Endothelial cell of umbilical vein (primary cell): Measurements from ENCODE around the gene TMEM109. TPM values are rescaled to one million over a fixed set of nuclear protein-coding genes. Genes with fewer than 3 reads are reported as not detected.

Source experiments
- BruUV-seq: library from RNA; stranded (reverse); fragments of 400-500 nt; replicated peaks from 2 replicates; lab custom pipeline; 2021; lab: Mats Ljungman, UMichigan
- CTCF ChIA-PET: fragments of 300-600, 350-600 bp; sonication (Branson Sonifier 250); formaldehyde crosslinking; loops from one replicate; lab custom pipeline; 2021; ENCODE audit warnings: antibody characterized with exemption, inconsistent platforms; lab: Charles Lee
- POLR2A ChIA-PET: fragments of 300-600, 350-600 bp; sonication (Branson Sonifier 250); formaldehyde crosslinking; loops from one replicate; lab custom pipeline; 2021; ENCODE audit warnings: antibody characterized with exemption, inconsistent platforms; lab: Charles Lee
- DNase-seq: peaks from one replicate; pipeline ENCODE4 v3.0.0-alpha.2; 2011; ENCODE audit warnings: low read depth, low spot score
- FAIRE-seq: peaks from 2 replicates; lab custom pipeline; 2011; peaks lifted over from hg19 to GRCh38; lab: Jason Lieb, UNC
- H2AFZ ChIP-seq: 2 replicates; pipeline ENCODE4 v1.6.0; 2012; ENCODE audit warnings: low read depth, low read length, control low read depth, inconsistent platforms
- H3K27ac ChIP-seq: 2 replicates; pipeline ENCODE4 v1.5.1; 2011; ENCODE audit warnings: low read depth, mild to moderate bottlenecking, control low read depth, low read length, moderate library complexity; ENCODE audit not compliant: insufficient read depth
- H3K27me3 ChIP-seq, 2 experiments: 2 replicates each; pipeline versions ENCODE4 v1.6.0 to v1.6.1; 2011; ENCODE audit warnings: low read length in 2 of 2, mixed read lengths in 1 of 2; ENCODE audit not compliant: control insufficient read depth in 2 of 2, insufficient read depth in 2 of 2
- H3K36me3 ChIP-seq, 2 experiments: 2 replicates in 1 of 2; 3 replicates in 1 of 2; pipeline ENCODE4 v1.5.1; 2011; ENCODE audit warnings: low read length in 2 of 2, mild to moderate bottlenecking in 1 of 2, moderate library complexity in 1 of 2; ENCODE audit not compliant: control insufficient read depth in 2 of 2, insufficient read depth in 2 of 2; ENCODE audit errors: extremely low read depth in 1 of 2
- H3K4me1 ChIP-seq: 3 replicates; pipeline ENCODE4 v1.5.1; 2011; ENCODE audit warnings: mild to moderate bottlenecking, low read length; ENCODE audit not compliant: control insufficient read depth, insufficient read depth; ENCODE audit errors: extremely low read depth
- H3K4me2 ChIP-seq: 2 replicates; pipeline ENCODE4 v1.6.1; 2011; ENCODE audit warnings: low read length, control low read depth, mixed read lengths; ENCODE audit not compliant: insufficient read depth
- H3K4me3 ChIP-seq, 3 experiments: fragments of 200-600 bp in 1 of 3; sonication (generic), shearing (Covaris generic) in 1 of 3; replicated peaks in 1 of 3; 2 replicates each; pipeline ENCODE4 v1.5.1; 2011 to 2016; ENCODE audit warnings: control low read depth in 3 of 3, low read length in 3 of 3, mild to moderate bottlenecking in 2 of 3, inconsistent platforms in 1 of 3, low read depth in 1 of 3, moderate library complexity in 1 of 3; ENCODE audit not compliant: insufficient read depth in 1 of 3
- H3K79me2 ChIP-seq: 2 replicates; pipeline ENCODE4 v1.6.0; 2012; ENCODE audit warnings: low read length, inconsistent platforms; ENCODE audit not compliant: control insufficient read depth, insufficient read depth
- H3K9ac ChIP-seq: replicated peaks from 2 replicates; pipeline ENCODE3; 2011; ENCODE audit warnings: low read length, control low read depth; ENCODE audit not compliant: insufficient read depth; ENCODE audit errors: extremely low read depth
- H3K9me1 ChIP-seq: replicated peaks from 3 replicates; pipeline ENCODE4 v1.6.0; 2011; ENCODE audit warnings: mild to moderate bottlenecking, low read length; ENCODE audit not compliant: control insufficient read depth, insufficient read depth; ENCODE audit errors: extremely low read depth
- H3K9me3 ChIP-seq: replicated peaks from 2 replicates; pipeline ENCODE4 v1.5.1; 2012; ENCODE audit warnings: low read length, inconsistent platforms; ENCODE audit not compliant: control insufficient read depth, insufficient read depth
- H4K20me1 ChIP-seq: replicated peaks from 2 replicates; pipeline ENCODE3; 2011; ENCODE audit warnings: mild to moderate bottlenecking, low read length; ENCODE audit not compliant: control insufficient read depth, insufficient read depth; ENCODE audit errors: extremely low read depth
- EZH2 ChIP-seq: IDR thresholded peaks from 2 replicates; pipeline ENCODE4 v1.6.1; 2012; ENCODE audit warnings: borderline replicate concordance, low read depth, mild to moderate bottlenecking, moderate library complexity, low read length, inconsistent platforms; ENCODE audit not compliant: severe bottlenecking
- FOS ChIP-seq: IDR thresholded peaks from 2 replicates; pipeline ENCODE4 v1.6.1; 2011; ENCODE audit warnings: mild to moderate bottlenecking, low read length, moderate library complexity, borderline replicate concordance; ENCODE audit not compliant: insufficient read depth
- GATA2 ChIP-seq: IDR thresholded peaks from 2 replicates; pipeline ENCODE4 v1.7.0; 2011; ENCODE audit warnings: low read depth, mild to moderate bottlenecking, moderate library complexity, mixed read lengths, low read length; ENCODE audit not compliant: insufficient read length, insufficient read depth
- JUN ChIP-seq: IDR thresholded peaks from 2 replicates; pipeline ENCODE4 v1.6.1; 2011; ENCODE audit warnings: borderline replicate concordance, low read depth; ENCODE audit not compliant: insufficient read length, insufficient read depth
- MYC ChIP-seq: IDR thresholded peaks from one replicate; pipeline ENCODE4 v1.6.1; 2011; ENCODE audit warnings: mild to moderate bottlenecking, low read depth, low read length
- POLR2A ChIP-seq: IDR thresholded peaks from 2 replicates; pipeline ENCODE4 v1.6.1; 2012; ENCODE audit warnings: low read depth, mild to moderate bottlenecking, control low read depth, low read length
- POLR2AphosphoS5 ChIP-seq: IDR thresholded peaks from 2 replicates; pipeline ENCODE4 v1.6.1; 2012; ENCODE audit warnings: low read depth, mild to moderate bottlenecking, control low read depth, low read length, moderate library complexity; ENCODE audit not compliant: insufficient read depth
- dilution Hi-C: fragments of 300-500 bp; cut with MboI; formaldehyde crosslinking; loops from one replicate; pipeline ENCODE4 v1.15.0; 2019; ENCODE audit warnings: low sequenced_read_pairs; ENCODE audit not compliant: extremely low pct_ligation_motif_present
- intact Hi-C: fragments of 100-400 bp; cut with micrococcal nuclease; formaldehyde crosslinking; loops from one replicate; pipeline ENCODE4 v1.10.0; 2022
- polyA plus RNA-seq, 4 experiments: library from polyadenylated mRNA; depleted of rRNA in 3 of 4; stranded (reverse) in 3 of 4; unstranded in 1 of 4; fragments of >200 nt; gene quantifications; 2 replicates each; pipeline versions ENCODE4 v1.2.1 to v1.2.3, GENCODE V29; 2011 to 2012; ENCODE audit warnings: missing spikeins in 1 of 4
- total RNA-seq: library from RNA; stranded (reverse); gene quantifications from 2 replicates; pipeline ENCODE4 v1.2.3, GENCODE V29; 2021
- TF ChIP-seq, protein P1 (sequence below), 2 donors: IDR thresholded peaks; 1 replicate in 1 of 2; 2 replicates in 1 of 2; pipeline ENCODE4 v1.5.1; 2011; ENCODE audit warnings: low read length in 2 of 2, mild to moderate bottlenecking in 2 of 2, moderate library complexity in 2 of 2, control low read depth in 1 of 2, inconsistent platforms in 1 of 2, low read depth in 1 of 2; ENCODE audit not compliant: insufficient read depth in 1 of 2; ENCODE audit errors: extremely low read depth in 1 of 2
- TF ChIP-seq, protein P2 (sequence below): IDR thresholded peaks from 2 replicates; pipeline ENCODE4 v1.6.1; 2011; ENCODE audit not compliant: insufficient read depth, insufficient read length

The TMEM109 gene
- total and polyA plus RNA-seq, 2 donors (not counting 3 experiments of a cell fraction or from before 2014, with no cell fraction given): 143 to 192 TPM

DNA sequence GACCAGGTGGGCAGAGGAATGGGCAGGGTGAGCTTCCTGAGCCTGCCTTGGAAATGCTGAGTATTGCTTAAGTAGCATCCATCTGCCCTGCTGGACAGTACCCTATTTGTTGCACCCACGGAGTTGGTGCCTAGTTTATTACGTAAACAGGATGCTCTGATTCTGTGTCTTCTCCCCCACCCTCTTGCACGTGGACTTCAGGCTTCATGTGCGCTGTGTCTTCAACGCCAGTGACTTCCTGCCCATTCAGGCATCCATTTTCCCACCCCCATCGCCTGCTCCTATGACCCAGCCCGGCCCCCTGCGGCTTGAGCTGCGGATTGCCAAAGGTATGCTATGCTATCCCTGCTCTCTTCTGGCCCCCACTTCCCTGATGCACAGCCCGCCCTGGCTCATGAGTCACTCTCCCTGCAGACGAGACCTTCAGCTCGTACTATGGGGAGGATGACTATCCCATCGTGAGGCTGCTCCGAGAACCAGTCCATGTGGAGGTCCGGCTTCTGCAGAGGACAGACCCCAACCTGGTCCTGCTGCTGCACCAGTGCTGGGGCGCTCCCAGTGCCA is 40.9 kb upstream of the TMEM109 start:
- Histone ChIP-seq H3K4me2 (no peak overlapping the region), H3K9ac (no peak overlapping the region), H2AFZ (no peak overlapping the region)

More for the DNA sequence above, 40.9 kb upstream of the TMEM109 start:
- Histone ChIP-seq H3K9me3 (no peaks in the 10 kb centered on the region), H3K4me1 (no peaks in the 10 kb centered on the region), H3K27me3 (no peaks in the 10 kb centered on the region), H3K79me2 (no peaks in the 10 kb centered on the region), H3K9me1 (no peaks in the 10 kb centered on the region), H3K36me3 (no peaks in the 10 kb centered on the region), H4K20me1 (no peaks in the 10 kb centered on the region), H3K27ac (no peak overlapping the region), H3K4me3 (no peak overlapping the region)
- dilution Hi-C loops (no loop called here), intact Hi-C loops (no loop called here)
- FAIRE-seq: no peak
- no TSS peak for BruUV-seq
- CTCF ChIA-PET: interaction anchor here (0.8 to 3.3 kb wide), 5 partner anchors 14 to 98 kb away, joined by 3 to 10 read pairs (median 8); no protein-coding TSS in a partner anchor
- DNase-seq: no peak
- TF ChIP-seq MYC (no peak), GATA2 (no peak), FOS (no peak), POLR2AphosphoS5 (no peak), JUN (no peak), EZH2 (no peak), POLR2A (no peak)
- TF ChIP-seq, protein P1, sequence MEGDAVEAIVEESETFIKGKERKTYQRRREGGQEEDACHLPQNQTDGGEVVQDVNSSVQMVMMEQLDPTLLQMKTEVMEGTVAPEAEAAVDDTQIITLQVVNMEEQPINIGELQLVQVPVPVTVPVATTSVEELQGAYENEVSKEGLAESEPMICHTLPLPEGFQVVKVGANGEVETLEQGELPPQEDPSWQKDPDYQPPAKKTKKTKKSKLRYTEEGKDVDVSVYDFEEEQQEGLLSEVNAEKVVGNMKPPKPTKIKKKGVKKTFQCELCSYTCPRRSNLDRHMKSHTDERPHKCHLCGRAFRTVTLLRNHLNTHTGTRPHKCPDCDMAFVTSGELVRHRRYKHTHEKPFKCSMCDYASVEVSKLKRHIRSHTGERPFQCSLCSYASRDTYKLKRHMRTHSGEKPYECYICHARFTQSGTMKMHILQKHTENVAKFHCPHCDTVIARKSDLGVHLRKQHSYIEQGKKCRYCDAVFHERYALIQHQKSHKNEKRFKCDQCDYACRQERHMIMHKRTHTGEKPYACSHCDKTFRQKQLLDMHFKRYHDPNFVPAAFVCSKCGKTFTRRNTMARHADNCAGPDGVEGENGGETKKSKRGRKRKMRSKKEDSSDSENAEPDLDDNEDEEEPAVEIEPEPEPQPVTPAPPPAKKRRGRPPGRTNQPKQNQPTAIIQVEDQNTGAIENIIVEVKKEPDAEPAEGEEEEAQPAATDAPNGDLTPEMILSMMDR (IDR thresholded peaks at IDR 0.05; ENCODE audit: extremely low read depth in 1 of 2, insufficient read depth in 1 of 2, low read depth in 1 of 2, low read length in 2 of 2): no peak
- TF ChIP-seq, protein P2, sequence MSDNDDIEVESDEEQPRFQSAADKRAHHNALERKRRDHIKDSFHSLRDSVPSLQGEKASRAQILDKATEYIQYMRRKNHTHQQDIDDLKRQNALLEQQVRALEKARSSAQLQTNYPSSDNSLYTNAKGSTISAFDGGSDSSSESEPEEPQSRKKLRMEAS: no peak
- POLR2A ChIA-PET: no interaction called here
